Loucy (cell line): ENCODE data around the gene ZNHIT6.
"Not testable (repeated sequence)": the region's sequence is repeated elsewhere in the genome, so short reads cannot be mapped to it uniquely, and the experiment has no call there.

Experiments used
- H2AFZ ChIP-seq: fragments of 200-600 bp; sonication (generic); 2 replicates; pipeline ENCODE4 v1.6.0; 2016; ENCODE audit warnings: antibody characterized with exemption, mild to moderate bottlenecking, low read length, moderate library complexity
- H3F3A ChIP-seq: fragments of 200-600 bp; 2 replicates; pipeline ENCODE4 v1.6.0; 2016; ENCODE audit warnings: antibody characterized with exemption, low read depth, mild to moderate bottlenecking
- H3K27me3 ChIP-seq: fragments of 200-600 bp; sonication (generic); 2 replicates; pipeline ENCODE4 v1.6.1; 2014; ENCODE audit warnings: low read length, mild to moderate bottlenecking; ENCODE audit not compliant: insufficient read depth, poor library complexity, severe bottlenecking
- H3K36me3 ChIP-seq: fragments of 200-600 bp; sonication (generic); 2 replicates; pipeline ENCODE4 v1.6.1; 2016; ENCODE audit warnings: low read length; ENCODE audit not compliant: insufficient read depth
- H3K4me1 ChIP-seq: fragments of 200-600 bp; sonication (generic); 2 replicates; pipeline ENCODE4 v1.5.1; 2014; ENCODE audit warnings: low read length, mild to moderate bottlenecking; ENCODE audit not compliant: insufficient read depth, poor library complexity, severe bottlenecking
- H3K4me2 ChIP-seq: fragments of 200-600 bp; sonication (generic); 2 replicates; pipeline ENCODE4 v1.6.0; 2014; ENCODE audit warnings: antibody characterized with exemption, low read length, low read depth, mild to moderate bottlenecking; ENCODE audit not compliant: poor library complexity, severe bottlenecking
- H3K4me3 ChIP-seq: fragments of 200-600 bp; sonication (generic); 2 replicates; pipeline ENCODE4 v1.5.1; 2014; ENCODE audit warnings: low read length, mild to moderate bottlenecking, mixed read lengths; ENCODE audit not compliant: poor library complexity, severe bottlenecking
- H3K79me2 ChIP-seq: fragments of 200-600 bp; sonication (generic); 2 replicates; pipeline ENCODE4 v1.6.1; 2014; ENCODE audit warnings: low read length; ENCODE audit not compliant: insufficient read depth
- H3K9ac ChIP-seq: fragments of 200-600 bp; sonication (generic); 2 replicates; pipeline ENCODE4 v1.6.0; 2014; ENCODE audit warnings: mild to moderate bottlenecking, low read depth, low read length, moderate library complexity; ENCODE audit not compliant: poor library complexity, severe bottlenecking
- H3K9me2 ChIP-seq: fragments of 200-600 bp; sonication (generic); replicated peaks from 2 replicates; pipeline ENCODE4 v1.6.1; 2016; ENCODE audit warnings: low read depth, low read length, mixed read lengths
- H3K9me3 ChIP-seq: fragments of 200-600 bp; sonication (generic); 2 replicates; pipeline ENCODE4 v1.6.1; 2014; ENCODE audit warnings: mild to moderate bottlenecking, antibody characterized with exemption, low read length, low read depth; ENCODE audit not compliant: insufficient read depth
- H4K20me1 ChIP-seq: fragments of 200-600 bp; sonication (generic); 2 replicates; pipeline ENCODE4 v1.6.0; 2014; ENCODE audit warnings: antibody characterized with exemption, low read length, mild to moderate bottlenecking; ENCODE audit not compliant: insufficient read depth, poor library complexity, severe bottlenecking
- EZH2phosphoT487 ChIP-seq: fragments of 200-600 bp; IDR thresholded peaks from 2 replicates; pipeline ENCODE4 v1.6.1; 2018; ENCODE audit warnings: antibody characterized with exemption, mild to moderate bottlenecking, moderate library complexity, borderline replicate concordance
- TF ChIP-seq, protein P1 (sequence below): fragments of 200-600 bp; sonication (generic); conservative IDR thresholded peaks from 2 replicates; pipeline ENCODE4 v1.5.1; 2014; ENCODE audit warnings: mild to moderate bottlenecking, antibody characterized with exemption, low read length

The ZNHIT6 gene

DNA sequence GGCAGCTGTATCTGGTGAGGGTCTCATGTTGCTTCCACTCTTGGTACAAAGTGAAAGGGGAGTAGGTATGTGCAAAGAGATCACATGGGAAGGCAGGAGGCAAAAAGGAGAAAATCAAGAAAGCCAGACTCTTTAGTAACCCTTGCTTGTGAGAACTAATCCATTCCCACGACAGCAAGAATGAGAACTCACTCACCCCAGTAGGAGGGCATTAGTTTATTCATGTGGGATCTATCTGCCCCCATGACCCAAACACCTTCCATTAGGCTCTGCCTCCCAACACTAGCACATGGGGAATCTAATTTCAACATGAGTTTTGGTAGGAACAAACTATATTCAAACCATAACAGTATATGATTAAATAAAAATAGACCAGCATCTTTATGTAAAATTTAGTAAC lies 57.6 kb downstream of the ZNHIT6 start:
- H3K9me3 ChIP-seq, result peaks cover 6% of the 10 kb centered on the region; the same call in 1 of the 2 replicates
- H3K9ac ChIP-seq, result no peak overlapping the region
- H3K36me3 ChIP-seq, result peaks cover 47% of the 10 kb centered on the region
- H3K9me2 ChIP-seq, result no peaks in the 10 kb centered on the region
- H3K79me2 ChIP-seq, result no peaks in the 10 kb centered on the region
- H3K4me2 ChIP-seq, result no peak overlapping the region
- H3K27me3 ChIP-seq, result no peaks in the 10 kb centered on the region
- H4K20me1 ChIP-seq, result no peaks in the 10 kb centered on the region
- no peak overlapping the region for H3K4me3 ChIP-seq
- TF ChIP-seq EZH2phosphoT487, result no peak
- TF ChIP-seq, protein P1, sequence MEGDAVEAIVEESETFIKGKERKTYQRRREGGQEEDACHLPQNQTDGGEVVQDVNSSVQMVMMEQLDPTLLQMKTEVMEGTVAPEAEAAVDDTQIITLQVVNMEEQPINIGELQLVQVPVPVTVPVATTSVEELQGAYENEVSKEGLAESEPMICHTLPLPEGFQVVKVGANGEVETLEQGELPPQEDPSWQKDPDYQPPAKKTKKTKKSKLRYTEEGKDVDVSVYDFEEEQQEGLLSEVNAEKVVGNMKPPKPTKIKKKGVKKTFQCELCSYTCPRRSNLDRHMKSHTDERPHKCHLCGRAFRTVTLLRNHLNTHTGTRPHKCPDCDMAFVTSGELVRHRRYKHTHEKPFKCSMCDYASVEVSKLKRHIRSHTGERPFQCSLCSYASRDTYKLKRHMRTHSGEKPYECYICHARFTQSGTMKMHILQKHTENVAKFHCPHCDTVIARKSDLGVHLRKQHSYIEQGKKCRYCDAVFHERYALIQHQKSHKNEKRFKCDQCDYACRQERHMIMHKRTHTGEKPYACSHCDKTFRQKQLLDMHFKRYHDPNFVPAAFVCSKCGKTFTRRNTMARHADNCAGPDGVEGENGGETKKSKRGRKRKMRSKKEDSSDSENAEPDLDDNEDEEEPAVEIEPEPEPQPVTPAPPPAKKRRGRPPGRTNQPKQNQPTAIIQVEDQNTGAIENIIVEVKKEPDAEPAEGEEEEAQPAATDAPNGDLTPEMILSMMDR, result no peak
- H3K4me1 ChIP-seq, result no peaks in the 10 kb centered on the region
- no peak overlapping the region for H2AFZ ChIP-seq
- H3F3A ChIP-seq, result no peaks in the 10 kb centered on the region

GRCh38 chr1:85649591-85649990 lies 58.6 kb downstream of the ZNHIT6 start:
- Histone ChIP-seq H4K20me1 (no peaks in the 10 kb centered on the region), H3K4me2 (no peak overlapping the region), H3K27me3 (no peaks in the 10 kb centered on the region), H3K4me1 (no peaks in the 10 kb centered on the region), H3K79me2 (no peaks in the 10 kb centered on the region), H3K4me3 (no peak overlapping the region), H3K9ac (no peak overlapping the region), H3F3A (no peaks in the 10 kb centered on the region), H3K9me2 (no peaks in the 10 kb centered on the region), H3K36me3 (peaks cover 45% of the 10 kb centered on the region), H2AFZ (no peak overlapping the region), H3K9me3 (peaks cover 6% of the 10 kb centered on the region; the same call in 1 of the 2 replicates)
- TF ChIP-seq, protein P1, result no peak
- no peak for TF ChIP-seq EZH2phosphoT487

GRCh38 chr1:85641598-85642556 lies 66.4 kb downstream of the ZNHIT6 start:
- Histone ChIP-seq H3K36me3 (peaks cover 12% of the 10 kb centered on the region; the same call in 1 of the 2 replicates), H3K9me3 (peaks cover 12% of the 10 kb centered on the region; the same call in 1 of the 2 replicates)
- H3K9me2 ChIP-seq, H3K9ac ChIP-seq, H4K20me1 ChIP-seq, H3K27me3 ChIP-seq, H3K4me3 ChIP-seq, H3K4me2 ChIP-seq, H3K4me1 ChIP-seq, H3K79me2 ChIP-seq, H2AFZ ChIP-seq, H3F3A ChIP-seq: not testable (repeated sequence)

- H3F3A ChIP-seq, H3K27me3 ChIP-seq, H3K9ac ChIP-seq, H2AFZ ChIP-seq, H3K9me2 ChIP-seq, H3K4me2 ChIP-seq, H3K4me1 ChIP-seq, H4K20me1 ChIP-seq, H3K79me2 ChIP-seq, H3K4me3 ChIP-seq: not testable (repeated sequence)
- H3K36me3 ChIP-seq, result peaks cover 19% of the 10 kb centered on the region; the same call in 1 of the 2 replicates
- peaks cover 12% of the 10 kb centered on the region; the same call in 1 of the 2 replicates for H3K9me3 ChIP-seq
These were observed 68.3 kb downstream of the ZNHIT6 start for GRCh38 chr1:85639920-85640319.
